NCI-H510A (cell line): ENCODE measurements around the gene MARCHF9.
"Not testable (repeated sequence)": the region's sequence is repeated elsewhere in the genome, so short reads cannot be mapped to it uniquely, and the experiment has no call there.

Source experiments
- DNase-seq: peaks from one replicate; lab custom pipeline; 2025; lab: John Stamatoyannopoulos, UW

MARCHF9 gene

DNA sequence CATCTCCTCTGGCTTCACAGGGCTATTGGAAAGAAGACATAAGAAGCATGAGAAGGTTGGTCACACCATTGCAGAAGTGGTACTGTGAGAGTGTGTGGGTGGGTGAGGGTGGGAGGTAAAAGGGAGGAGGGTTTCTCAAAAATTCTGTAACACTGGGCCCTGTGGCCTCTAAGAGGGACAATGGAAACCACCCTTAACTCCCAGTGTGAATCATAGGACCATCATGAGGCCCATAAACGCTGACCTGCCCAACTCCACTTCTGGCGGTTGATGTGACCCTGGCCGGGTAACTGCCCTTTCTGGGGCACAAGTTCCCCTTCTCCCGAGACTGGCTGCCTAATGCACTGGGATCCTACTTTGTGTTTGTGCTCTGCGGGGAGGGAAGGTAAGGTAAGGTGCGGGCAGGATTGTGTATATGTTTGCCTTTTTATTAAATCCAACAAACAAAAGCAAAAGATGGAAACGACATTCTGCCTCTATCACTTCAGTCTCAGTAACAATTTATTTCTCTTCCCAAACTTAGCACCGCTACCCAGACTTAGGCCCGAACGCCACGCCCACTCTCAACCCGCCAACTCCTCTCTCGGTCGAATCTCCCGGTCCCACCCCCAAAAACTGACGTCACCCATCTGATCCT is 16.5 kb downstream of the MARCHF9 start:
- DNase-seq: peak; percentile 92

GRCh38 chr12:57771873-57772428 is 17.0 kb downstream of the MARCHF9 start, which contains the start of gene METTL1:
TSS of gene METTL1 (minus strand) at chr12:57772105. CDS start at chr12:57772083, 22 bp downstream.
- peak; percentile 99 for DNase-seq

- peak; percentile 70 for DNase-seq
These were observed 17.8 kb downstream of the MARCHF9 start, which contains the start of gene EEF1AKMT3 for GRCh38 chr12:57772429-57773322. TSS of gene EEF1AKMT3 (plus strand) at chr12:57772614. CDS start at chr12:57772725, 111 bp downstream.

- not testable (repeated sequence) for DNase-seq
These were observed 19.7 kb downstream of the MARCHF9 start for GRCh38 chr12:57774634-57775033.

DNA sequence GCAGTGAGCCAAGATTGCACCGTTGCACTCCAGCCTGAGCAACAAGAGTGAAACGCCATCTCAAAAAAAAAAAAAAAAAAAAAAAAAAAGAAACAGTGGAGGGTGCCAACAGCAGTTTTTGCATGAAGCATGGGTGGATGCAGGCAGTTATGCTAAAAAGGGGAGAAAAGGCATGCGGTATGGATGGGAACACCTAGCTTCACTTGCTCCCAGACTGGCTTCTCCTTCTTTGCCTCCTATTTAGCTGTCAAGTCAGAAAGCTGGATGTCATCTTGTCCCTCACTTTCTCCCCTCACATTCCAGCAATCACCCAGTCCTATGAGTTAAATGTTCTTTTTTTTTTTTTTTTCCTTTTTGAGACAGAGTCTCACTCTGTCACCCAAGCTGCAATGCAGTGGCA is 20.1 kb downstream of the MARCHF9 start:
- DNase-seq: no peak

- no peak for DNase-seq
These were observed 20.8 kb downstream of the MARCHF9 start for GRCh38 chr12:57775563-57776246.

- DNase-seq: no peak
These were observed 21.3 kb downstream of the MARCHF9 start for GRCh38 chr12:57776247-57776587.

GRCh38 chr12:57777367-57777766 is 22.5 kb downstream of the MARCHF9 start:
- no peak for DNase-seq

DNA sequence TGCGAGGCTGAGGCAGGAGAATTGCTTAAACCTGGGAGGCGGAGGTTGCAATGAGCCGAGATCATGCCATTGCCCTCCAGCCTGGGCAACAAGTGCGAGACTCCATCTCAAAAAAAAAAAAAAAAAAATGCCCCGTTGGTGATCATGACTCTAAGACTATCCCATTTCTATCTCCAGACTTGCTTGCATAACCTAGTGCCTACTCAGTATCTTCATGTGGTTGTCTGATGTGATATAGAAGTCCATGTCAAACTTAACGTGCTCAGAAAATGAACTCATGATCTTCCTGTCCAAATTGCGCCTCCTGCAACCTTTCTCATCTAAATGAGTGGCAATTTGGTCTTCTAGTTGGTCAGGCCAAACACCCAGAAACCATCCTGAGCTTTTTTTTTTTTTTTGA is 23.0 kb downstream of the MARCHF9 start:
- no peak for DNase-seq

DNA sequence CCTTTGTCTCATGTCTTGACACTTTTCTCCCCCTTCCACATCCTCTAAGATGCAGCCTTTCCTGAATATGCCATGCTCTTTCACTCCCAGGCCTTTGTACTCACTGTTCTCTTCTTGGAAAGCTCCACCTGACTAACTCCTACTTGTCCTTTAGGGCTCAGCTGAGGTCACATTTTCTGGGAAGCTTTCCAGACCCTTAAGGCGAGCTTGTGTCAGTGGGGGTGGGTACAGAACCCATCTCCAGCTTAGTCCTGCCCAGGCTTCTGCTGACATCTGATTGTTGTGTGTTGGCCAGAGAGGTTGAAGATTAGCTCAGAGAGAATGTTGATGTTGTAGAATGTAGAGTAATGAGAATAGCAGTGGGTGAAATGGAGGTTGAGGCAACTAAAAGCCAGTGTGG is 24.8 kb downstream of the MARCHF9 start:
- no peak for DNase-seq

DNA sequence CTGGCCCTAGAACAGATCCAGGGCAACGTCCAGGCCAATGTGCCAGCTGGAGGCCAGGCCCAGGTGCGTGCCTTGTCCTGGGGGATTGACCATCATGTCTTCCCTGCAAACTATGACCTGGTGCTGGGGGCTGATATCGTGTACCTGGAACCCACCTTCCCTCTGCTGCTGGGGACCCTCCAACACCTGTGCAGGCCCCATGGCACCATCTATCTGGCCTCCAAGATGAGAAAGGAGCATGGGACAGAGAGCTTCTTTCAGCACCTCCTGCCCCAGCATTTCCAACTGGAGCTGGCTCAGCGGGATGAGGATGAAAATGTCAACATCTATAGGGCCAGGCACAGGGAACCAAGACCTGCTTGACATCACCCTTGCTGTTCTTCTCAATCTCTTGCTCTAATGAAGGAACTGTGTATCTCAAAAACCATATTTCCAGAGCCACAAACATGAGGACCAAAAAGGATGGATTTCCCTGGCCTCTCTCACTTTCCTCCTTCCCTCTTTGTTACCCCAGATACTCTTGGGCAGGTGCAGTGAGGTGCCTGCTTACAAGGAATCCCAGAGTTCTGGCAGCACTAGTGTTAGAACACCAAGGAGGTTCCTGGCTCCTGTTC is 25.5 kb downstream of the MARCHF9 start:
- DNase-seq: no peak

GRCh38 chr12:57781244-57781643 is 26.3 kb downstream of the MARCHF9 start:
- no peak for DNase-seq

GRCh38 chr12:57781801-57782200 is 26.9 kb downstream of the MARCHF9 start:
- no peak for DNase-seq

DNA sequence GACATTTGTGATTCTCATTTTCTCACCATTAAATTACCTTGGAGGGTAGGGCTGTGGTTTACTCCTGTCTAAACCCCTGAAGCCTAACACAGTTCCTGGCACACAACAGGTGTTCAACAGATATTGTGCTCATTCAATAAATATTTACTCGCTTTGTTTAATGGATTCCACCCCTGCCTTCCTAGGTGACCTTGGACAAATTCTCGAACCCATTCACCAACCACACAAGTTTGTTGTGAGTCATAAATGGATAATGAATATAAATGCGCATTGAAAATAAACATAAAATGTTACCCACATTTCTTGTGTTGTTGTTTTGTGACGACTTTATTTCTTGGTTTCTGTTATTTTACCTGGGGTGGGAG is 27.3 kb downstream of the MARCHF9 start:
- DNase-seq: no peak

GRCh38 chr12:57782608-57783465 is 27.9 kb downstream of the MARCHF9 start, which contains the start of gene TSFM:
TSS of gene TSFM (plus strand) at chr12:57782787. CDS start at chr12:57782802, 15 bp downstream.
- DNase-seq: peak; percentile 96

DNA sequence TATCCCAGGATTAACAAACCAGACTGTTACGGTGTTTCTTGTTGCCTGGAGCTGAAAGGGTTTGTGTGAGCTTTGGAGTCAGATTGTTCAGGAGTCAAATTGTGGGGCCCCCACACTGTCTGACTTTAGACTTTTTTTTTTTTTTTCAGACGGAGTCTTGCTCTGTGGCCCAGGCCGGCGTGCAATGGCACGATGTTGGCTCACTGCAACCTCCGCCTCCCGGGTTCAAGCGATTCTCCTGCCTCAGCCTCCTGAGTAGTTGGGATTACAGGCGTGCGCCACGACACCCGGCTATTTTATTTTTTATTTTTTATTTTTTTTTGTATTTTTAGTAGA is 28.5 kb downstream of the MARCHF9 start:
- no peak for DNase-seq

DNA sequence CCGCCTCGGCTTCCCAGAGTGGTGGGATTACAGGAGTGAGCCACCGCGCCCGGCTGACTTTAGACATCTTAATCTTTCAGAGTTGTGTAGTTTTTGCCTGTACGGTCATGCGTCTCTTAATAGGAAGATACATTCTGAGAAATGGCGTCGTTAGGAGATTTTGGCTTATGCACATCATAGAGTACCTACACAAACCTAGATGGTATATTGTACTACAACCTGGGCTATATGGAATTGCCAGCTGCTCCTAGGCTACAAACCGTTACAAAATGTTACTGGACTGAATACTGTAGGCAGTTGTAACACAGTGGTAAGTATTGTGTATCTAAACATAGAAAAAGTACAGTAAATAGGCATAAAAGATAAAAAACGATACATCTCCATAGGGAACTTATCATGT is 29.0 kb downstream of the MARCHF9 start:
- no peak for DNase-seq

DNA sequence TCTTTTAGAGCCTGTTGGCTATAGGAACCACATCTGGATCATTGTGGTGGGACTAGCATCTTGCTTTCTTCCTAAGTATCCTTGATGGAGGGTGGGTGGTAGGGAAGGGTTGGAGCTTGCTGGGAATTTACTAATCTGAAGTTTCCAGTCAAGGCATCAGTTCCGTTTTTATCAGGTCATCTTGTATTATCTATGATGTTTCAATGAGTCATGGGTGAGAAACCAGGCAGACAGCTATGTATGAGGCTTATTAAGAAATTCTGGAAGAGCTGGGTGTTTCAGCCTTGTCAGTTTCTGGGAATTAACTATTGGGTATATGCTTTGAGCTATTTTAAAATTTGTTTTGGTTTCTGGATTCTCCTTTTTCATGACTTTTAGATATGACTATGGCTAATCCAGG is 39.0 kb downstream of the MARCHF9 start:
- DNase-seq: no peak

DNA sequence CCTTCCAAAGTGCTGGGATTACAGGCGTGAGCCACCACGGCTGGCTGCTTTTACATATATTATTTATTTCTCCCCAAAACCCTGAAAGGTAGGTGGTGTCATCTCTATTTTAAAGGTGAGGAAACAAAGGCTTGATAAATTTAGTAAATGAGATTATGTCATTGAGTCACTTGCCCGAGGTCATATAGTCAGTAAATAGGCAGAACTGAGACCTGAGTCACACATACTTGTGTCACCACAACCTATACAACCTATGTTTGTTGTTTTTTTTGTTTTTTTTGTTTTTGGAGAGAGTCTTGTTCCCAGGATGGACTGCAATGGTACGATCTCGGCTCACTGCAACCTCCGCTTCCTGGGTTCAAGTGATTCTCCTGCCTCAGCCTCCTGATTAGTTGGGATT is 40.5 kb downstream of the MARCHF9 start:
- DNase-seq: no peak

DNA sequence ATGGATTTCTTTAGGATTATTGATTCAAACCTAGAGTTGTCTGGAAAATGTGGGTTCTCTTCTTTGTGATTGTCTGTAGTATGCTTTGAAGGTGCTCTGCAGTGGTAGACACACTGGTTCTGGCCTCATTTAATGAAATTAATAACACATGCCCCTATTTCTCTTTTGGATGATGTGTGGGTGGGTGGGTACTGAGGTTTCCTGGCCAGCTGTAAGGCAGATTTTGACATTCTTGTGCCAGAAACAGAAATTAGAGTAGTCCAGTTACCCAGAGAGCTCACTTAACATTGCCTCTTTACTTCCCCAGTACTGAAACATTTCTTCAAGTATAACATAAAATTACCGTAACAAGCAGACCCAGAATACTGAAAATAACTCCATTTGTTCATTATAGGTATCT is 42.1 kb downstream of the MARCHF9 start:
- no peak for DNase-seq

DNA sequence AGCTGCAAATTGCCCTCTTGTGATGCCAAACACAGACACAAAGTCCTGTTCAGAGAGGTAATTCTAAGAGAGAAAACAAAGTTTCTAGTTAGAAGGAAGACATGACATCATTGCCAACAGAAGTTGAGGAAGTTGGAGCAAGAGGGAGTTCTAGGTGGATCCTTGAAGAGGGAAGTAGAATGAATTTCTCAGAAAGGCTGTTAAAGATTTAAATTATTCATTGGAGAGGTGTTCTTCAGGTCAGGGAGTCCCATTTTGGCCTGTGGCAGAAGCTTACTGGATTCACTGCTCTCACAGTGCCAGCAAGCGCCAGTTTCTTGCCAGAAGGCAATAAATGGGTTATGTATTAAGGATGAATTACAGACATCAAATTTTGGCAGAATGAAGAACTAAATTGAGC is 43.0 kb downstream of the MARCHF9 start:
- no peak for DNase-seq
